Germinal center (tissue), 1 donor: ENCODE results near the gene FXYD4.
"Not testable (repeated sequence)": the region's sequence is repeated elsewhere in the genome, so short reads cannot be mapped to it uniquely, and the experiment has no call there.

Source experiments
- DNase-seq: peaks from one replicate; pipeline ENCODE4 v3.0.0; 2012; ENCODE audit warnings: mixed read lengths, low spot score

FXYD4 gene

DNA sequence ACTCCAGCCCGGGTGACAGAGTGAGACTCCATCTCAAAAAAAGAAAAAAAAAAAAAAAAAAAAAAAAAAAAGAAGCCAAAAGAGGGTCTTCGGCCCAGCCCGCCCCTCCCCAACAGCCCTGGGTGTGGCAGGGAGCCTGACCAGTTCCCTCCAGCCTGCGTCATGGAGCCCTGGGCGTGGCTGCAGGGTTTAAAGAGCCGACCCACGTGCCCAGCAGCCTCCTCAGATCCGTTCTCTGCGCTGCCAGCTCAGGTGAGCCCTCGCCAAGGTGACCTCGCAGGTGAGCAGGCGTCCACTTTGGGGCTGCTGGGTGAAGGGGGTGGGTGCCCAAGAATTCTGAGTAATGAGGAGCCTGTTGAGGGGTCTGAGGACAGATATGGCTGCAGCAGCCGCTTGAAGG lies at the start of gene FXYD4:
Gene FXYD4, plus strand, starts transcription at position 219 of the 400 bp plus-strand sequence. CDS start 2,111 bp downstream, outside the sequence.
- no peak for DNase-seq

DNA sequence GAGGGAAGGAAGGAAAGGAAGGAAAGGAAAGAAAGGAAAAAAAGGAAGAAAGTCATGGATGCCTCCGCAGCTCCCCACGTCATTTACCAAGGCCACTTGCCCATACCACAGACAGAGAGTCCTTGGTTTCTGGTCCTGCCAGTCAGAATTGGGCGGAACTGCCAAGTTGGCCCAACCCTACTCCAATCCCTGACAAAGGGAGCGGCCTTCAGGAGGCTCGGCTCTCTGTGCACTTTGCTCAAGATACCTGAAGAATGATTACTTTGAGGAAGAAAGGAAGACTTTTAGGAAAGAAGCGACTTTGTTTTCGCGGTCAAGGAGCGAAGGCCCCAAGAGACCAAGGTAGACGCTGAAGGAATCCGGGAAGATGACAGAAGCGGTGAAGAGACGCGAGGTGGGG lies 49.1 kb upstream of the FXYD4 start:
- DNase-seq = no peak

DNA sequence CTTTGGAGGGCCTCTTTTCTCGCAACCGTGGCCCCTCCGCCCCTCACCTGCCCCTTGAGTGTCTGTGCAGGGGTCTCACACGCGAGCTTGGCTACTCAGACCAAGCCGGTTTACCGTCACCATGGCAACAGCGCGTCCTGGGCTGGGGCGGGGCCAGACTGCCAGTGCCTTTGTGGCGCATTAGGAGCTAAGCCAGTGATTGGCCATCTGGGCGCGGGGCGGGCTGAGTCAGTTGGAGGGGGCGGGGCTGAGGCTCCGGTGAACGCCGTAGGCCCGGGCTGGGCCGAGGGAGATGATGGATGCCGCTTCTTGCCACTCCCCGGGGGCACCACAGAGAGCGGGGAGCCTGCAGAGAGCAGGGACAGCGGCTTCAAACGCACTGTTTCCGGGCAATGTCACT lies 48.7 kb upstream of the FXYD4 start:
- DNase-seq = peak; percentile 91

GRCh38 chr10:43323245-43323644 lies 48.2 kb upstream of the FXYD4 start:
- no peak for DNase-seq

DNA sequence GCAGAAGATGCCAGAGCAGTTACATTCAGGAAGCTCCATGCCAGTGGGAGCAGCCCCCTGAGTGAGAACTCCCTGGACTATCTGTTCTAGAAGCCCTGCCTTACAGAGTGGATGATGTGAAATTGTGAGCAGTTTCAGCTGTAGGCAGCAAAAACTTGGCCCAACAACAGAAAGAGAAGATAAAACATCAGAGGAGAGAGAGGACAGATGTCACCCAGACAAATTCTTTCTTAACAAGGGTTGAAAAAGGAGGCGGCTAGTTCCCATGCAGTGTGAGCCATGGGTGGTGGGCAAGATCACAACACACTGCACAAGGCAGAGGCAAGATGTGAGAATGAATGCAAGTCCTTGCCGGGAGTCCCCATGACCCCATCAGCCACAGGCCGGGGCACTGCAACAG lies 46.6 kb upstream of the FXYD4 start:
- no peak for DNase-seq

- no peak for DNase-seq
These were observed 44.3 kb upstream of the FXYD4 start for GRCh38 chr10:43327171-43327570.

DNA sequence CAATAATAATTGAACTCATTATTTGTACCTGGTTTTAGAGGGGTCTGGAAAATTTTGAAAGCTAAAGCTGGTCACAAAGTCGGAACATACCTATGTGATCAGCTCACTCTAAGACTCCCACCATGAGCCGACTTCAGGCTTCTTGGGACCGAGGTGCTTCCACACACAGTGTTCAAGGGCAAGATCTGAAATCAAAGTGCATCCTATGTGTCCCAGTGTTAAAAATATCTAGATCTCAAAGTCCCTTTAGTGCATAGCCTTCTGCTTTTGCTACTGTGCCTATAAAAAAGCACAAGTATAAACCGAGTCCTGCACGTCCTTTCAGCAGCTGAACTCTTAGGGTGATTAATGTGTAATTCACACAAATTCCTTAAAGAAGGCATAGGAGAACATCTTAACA lies 43.5 kb upstream of the FXYD4 start:
- no peak for DNase-seq

GRCh38 chr10:43328810-43329209 lies 42.6 kb upstream of the FXYD4 start:
- not testable (repeated sequence) for DNase-seq

DNA sequence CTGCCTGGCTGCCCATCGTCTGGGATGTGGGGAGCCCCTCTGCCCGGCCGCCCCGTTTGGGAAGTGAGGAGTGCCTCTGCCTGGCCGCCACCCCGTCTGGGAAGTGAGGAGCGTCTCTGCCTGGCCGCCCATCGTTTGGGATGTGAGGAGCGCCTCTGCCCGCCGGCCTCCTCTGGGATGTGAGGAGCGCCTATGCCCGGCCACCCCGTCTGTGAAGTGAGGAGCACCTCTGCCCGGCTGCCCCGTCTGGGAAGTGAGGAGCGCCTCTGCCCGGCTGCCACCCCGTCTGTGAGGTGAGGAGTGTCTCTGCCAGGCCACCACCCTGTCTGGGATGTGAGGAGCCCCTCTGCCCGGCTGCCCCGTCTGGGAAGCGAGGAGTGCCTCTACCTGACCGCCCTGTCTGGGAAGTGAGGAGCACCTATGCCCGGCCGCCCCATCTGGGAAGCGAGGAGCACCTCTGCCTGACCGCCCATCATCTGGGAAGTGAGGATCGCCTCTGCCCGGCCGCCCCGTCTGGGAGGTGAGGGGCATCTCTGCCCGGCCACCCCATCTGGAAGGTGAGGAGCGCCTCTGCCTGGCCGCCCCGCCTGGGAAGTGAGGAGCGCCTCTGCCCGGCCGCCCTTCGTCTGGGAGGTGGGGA lies 42.1 kb upstream of the FXYD4 start:
- not testable (repeated sequence) for DNase-seq

GRCh38 chr10:43330049-43330823 lies 41.2 kb upstream of the FXYD4 start:
- not testable (repeated sequence) for DNase-seq

- DNase-seq = not testable (repeated sequence)
These were observed 40.7 kb upstream of the FXYD4 start for GRCh38 chr10:43330824-43331127.

DNA sequence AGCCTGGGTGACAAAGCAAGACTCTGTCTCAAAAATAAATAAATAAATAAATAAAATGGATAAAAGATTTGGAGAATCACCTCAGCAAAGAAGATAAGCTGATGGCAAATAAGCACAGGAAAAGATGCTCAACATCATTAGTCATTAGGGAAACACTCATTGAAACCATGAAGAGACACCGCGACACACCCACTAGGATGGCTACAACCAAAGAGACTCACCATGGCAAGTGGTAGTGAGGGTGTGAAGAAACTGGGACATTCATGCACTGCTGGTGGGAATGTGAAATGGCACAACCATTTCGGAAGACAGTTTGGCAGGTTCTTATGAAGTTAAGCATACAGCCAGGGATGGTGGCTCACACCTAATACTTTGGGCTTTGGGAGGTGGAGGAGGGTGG lies 37.8 kb upstream of the FXYD4 start:
- no peak for DNase-seq

GRCh38 chr10:43336061-43336460 lies 35.4 kb upstream of the FXYD4 start:
- DNase-seq = no peak

GRCh38 chr10:43336641-43337318 lies 34.7 kb upstream of the FXYD4 start:
- DNase-seq = no peak

DNA sequence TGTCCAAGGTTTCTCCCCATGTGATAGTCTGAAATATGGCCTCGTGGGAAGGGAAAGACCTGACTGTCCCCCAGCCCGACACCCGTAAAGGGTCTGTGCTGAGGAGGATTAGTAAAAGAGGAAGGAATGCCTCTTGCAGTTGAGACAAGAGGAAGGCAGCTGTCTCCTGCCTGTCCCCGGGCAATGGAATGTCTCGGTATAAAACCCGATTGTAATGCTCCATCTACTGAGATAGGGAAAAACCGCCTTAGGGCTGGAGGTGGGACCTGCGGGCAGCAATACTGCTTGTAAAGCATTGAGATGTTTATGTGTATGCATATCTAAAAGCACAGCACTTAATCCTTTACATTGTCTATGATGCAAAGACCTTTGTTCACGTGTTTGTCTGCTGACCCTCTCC lies 33.9 kb upstream of the FXYD4 start:
- not testable (repeated sequence) for DNase-seq

- no peak for DNase-seq
These were observed 33.3 kb upstream of the FXYD4 start for GRCh38 chr10:43338117-43338516.

DNA sequence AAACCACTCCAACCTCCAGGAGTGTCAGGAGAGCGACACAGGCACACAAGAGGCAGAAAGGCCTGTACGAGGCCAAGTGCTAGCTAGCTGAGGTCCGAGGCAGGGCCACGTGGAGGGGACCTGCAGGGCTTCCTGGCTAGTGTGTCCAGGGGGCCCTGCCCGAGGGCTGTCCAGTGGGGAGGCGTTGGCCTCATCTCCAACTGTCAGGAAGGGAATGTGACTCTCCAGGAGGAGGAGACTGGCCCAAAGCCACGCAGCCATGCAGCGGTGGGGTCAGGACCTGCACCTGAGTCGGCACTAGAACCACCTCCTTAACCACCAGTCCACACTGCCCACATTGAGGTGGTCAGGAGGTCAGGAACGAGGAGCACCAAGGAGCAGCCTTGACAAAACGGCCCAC lies 32.3 kb upstream of the FXYD4 start:
- no peak for DNase-seq

DNA sequence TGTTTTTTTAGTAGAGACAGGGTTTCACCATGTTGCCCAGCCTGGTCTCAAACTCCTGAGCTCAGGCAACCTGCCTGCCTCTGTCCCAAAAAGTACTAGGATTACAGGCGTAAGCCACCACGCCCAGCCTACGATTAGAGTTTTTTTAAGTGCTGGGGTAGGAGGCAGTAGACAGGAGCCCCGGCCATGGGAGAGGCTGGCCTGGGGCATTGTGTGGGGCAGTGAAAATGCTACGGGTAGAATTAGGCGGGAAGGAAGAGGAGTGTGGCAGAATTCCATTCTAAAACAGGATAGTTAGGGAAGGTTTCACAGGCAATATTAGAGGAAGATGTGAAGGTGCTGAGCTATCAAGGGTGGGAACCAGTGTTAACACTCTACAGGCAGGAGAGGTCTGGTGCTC lies 31.3 kb upstream of the FXYD4 start:
- no peak for DNase-seq

GRCh38 chr10:43340619-43341018 lies 30.8 kb upstream of the FXYD4 start:
- no peak for DNase-seq

- DNase-seq = no peak
These were observed 30.0 kb upstream of the FXYD4 start for GRCh38 chr10:43341450-43341849.

DNA sequence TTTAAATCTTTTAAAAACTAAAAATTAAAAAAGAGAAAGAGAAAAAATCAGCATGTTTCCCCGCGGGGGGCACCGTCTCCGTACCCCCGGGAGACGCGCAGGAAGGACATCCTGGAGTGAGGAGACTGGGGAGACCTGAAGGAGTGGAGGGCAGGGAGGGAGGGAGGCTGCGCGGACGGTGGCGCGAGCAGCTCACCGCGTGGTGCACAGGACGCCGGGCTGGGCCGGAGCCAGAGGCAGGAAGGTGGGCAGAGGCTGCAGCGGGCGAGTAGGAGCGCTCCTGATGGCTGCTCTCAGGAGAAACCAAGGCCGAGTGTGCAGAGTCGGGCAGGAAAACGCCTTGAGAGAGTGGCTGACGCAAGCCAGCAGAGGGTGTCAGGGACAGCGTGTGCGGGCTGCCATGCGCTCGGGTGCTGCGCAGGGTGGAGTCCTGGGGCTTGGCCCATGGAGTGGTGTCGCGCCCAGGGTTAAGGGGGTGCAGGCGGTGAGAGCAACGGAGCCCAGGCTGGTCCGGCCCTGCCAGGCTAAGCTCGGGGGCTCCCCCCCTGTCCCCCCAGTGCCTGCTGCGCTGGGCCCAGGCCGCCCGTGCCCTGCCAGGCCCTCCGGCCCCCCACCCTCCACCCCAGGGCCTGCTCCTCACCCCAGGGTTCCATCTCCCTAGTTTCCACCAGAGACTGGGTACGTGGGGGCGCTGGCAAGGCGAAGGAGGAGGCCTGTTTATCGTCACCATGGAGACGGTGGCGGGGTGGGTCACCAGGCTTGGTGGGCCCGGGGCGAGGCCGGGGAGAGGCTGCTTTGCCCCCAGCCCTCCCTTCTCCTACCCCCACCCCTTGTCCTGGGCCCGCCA lies 28.9 kb upstream of the FXYD4 start:
- DNase-seq = no peak

DNA sequence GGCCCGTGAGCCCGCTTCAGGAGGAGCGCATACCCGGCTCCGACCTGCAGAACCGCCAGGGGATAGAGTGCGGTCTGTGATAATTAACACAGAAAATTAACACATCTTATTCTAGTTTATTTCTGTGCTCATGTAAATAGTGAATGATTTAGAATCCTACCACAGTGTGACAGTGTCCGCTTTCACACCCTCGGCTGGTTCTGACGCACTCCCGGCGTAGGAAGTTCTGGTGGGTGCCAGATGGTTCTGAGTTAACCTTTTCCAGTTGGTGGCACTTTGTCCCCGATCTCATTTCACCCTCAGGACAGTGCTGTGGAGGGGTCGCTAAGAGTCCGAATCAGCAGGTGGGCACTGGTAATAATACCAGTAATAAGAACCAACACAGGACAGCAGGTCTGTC lies 28.3 kb upstream of the FXYD4 start:
- no peak for DNase-seq
